ENCODE results near the gene GP2.

GRCh38 chr16:20302389-20302788 is 24.9 kb downstream of the GP2 start:
- TF ChIP-seq BHLHE40 (IDR thresholded peaks at IDR 0.05; ENCODE audit: low read depth, low read length) = no peak
- TF ChIP-seq, protein P1, sequence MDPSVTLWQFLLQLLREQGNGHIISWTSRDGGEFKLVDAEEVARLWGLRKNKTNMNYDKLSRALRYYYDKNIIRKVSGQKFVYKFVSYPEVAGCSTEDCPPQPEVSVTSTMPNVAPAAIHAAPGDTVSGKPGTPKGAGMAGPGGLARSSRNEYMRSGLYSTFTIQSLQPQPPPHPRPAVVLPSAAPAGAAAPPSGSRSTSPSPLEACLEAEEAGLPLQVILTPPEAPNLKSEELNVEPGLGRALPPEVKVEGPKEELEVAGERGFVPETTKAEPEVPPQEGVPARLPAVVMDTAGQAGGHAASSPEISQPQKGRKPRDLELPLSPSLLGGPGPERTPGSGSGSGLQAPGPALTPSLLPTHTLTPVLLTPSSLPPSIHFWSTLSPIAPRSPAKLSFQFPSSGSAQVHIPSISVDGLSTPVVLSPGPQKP (IDR thresholded peaks at IDR 0.05; ENCODE audit: low read depth, low read length) = no peak
- no peak for TF ChIP-seq MAFK (IDR thresholded peaks at IDR 0.05; ENCODE audit: partially characterized antibody)
- TF ChIP-seq CBX8 (IDR thresholded peaks at IDR 0.05) = no peak
- TF ChIP-seq ZNF302 (CRISPR knock-in tag; IDR thresholded peaks at IDR 0.05) = no peak
- TF ChIP-seq, protein P2, sequence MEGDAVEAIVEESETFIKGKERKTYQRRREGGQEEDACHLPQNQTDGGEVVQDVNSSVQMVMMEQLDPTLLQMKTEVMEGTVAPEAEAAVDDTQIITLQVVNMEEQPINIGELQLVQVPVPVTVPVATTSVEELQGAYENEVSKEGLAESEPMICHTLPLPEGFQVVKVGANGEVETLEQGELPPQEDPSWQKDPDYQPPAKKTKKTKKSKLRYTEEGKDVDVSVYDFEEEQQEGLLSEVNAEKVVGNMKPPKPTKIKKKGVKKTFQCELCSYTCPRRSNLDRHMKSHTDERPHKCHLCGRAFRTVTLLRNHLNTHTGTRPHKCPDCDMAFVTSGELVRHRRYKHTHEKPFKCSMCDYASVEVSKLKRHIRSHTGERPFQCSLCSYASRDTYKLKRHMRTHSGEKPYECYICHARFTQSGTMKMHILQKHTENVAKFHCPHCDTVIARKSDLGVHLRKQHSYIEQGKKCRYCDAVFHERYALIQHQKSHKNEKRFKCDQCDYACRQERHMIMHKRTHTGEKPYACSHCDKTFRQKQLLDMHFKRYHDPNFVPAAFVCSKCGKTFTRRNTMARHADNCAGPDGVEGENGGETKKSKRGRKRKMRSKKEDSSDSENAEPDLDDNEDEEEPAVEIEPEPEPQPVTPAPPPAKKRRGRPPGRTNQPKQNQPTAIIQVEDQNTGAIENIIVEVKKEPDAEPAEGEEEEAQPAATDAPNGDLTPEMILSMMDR (IDR thresholded peaks at IDR 0.05) = no peak
- TF ChIP-seq MYC (IDR thresholded peaks at IDR 0.05; ENCODE audit: borderline replicate concordance, low read length) = no peak
- no peak for TF ChIP-seq JUNB (IDR thresholded peaks at IDR 0.05)
- no peak for TF ChIP-seq RAD21 (conservative IDR thresholded peaks at IDR 0.05 in 1 of 2, IDR thresholded peaks at IDR 0.05 in 1 of 2)
- TF ChIP-seq, protein P3, sequence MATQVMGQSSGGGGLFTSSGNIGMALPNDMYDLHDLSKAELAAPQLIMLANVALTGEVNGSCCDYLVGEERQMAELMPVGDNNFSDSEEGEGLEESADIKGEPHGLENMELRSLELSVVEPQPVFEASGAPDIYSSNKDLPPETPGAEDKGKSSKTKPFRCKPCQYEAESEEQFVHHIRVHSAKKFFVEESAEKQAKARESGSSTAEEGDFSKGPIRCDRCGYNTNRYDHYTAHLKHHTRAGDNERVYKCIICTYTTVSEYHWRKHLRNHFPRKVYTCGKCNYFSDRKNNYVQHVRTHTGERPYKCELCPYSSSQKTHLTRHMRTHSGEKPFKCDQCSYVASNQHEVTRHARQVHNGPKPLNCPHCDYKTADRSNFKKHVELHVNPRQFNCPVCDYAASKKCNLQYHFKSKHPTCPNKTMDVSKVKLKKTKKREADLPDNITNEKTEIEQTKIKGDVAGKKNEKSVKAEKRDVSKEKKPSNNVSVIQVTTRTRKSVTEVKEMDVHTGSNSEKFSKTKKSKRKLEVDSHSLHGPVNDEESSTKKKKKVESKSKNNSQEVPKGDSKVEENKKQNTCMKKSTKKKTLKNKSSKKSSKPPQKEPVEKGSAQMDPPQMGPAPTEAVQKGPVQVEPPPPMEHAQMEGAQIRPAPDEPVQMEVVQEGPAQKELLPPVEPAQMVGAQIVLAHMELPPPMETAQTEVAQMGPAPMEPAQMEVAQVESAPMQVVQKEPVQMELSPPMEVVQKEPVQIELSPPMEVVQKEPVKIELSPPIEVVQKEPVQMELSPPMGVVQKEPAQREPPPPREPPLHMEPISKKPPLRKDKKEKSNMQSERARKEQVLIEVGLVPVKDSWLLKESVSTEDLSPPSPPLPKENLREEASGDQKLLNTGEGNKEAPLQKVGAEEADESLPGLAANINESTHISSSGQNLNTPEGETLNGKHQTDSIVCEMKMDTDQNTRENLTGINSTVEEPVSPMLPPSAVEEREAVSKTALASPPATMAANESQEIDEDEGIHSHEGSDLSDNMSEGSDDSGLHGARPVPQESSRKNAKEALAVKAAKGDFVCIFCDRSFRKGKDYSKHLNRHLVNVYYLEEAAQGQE (IDR thresholded peaks at IDR 0.05) = no peak
- TF ChIP-seq PHF8 (IDR thresholded peaks at IDR 0.05; ENCODE audit: borderline replicate concordance, low read depth) = no peak
- no peak for TF ChIP-seq POLR2A (IDR thresholded peaks at IDR 0.05; ENCODE audit: low read length)
- TF ChIP-seq JUN (IDR thresholded peaks at IDR 0.05) = no peak

All from A549 (cell line).